AG09309 (cell line): Measurements from ENCODE around the gene TFIP11.
"Not testable (repeated sequence)": the region's sequence is repeated elsewhere in the genome, so short reads cannot be mapped to it uniquely, and the experiment has no call there.

Experiments used
- DNase-seq: peaks from one replicate; pipeline ENCODE4 v3.0.0-alpha.2; 2010; ENCODE audit warnings: low read depth
- H3K4me3 ChIP-seq: 2 replicates; pipeline ENCODE4 v1.5.1; 2011; ENCODE audit warnings: mild to moderate bottlenecking, low read depth, low read length, moderate library complexity; ENCODE audit not compliant: control insufficient read depth
- TF ChIP-seq, protein P1 (sequence below): IDR thresholded peaks from 2 replicates; pipeline ENCODE4 v1.5.1; 2011; ENCODE audit warnings: mild to moderate bottlenecking, low read depth, low read length, inconsistent platforms; ENCODE audit not compliant: insufficient read depth, control insufficient read depth; ENCODE audit errors: missing control alignments

The TFIP11 gene

DNA sequence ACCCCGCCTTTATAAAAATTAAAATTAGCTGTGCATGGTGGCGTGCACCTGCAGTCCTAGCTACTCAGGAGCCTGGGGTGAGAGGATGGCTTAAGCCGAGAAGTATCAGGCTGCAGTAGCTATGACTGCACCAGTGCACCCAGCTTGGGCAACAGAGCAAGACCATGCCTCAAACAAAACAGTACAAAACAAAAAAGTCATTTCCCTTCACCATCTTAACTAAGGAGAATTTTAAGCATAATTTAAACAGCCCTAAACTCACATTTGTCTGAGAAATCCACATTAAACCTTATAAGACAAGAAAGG, 23.3 kb upstream of the TFIP11 start:
- no peak for DNase-seq
- TF ChIP-seq, protein P1, sequence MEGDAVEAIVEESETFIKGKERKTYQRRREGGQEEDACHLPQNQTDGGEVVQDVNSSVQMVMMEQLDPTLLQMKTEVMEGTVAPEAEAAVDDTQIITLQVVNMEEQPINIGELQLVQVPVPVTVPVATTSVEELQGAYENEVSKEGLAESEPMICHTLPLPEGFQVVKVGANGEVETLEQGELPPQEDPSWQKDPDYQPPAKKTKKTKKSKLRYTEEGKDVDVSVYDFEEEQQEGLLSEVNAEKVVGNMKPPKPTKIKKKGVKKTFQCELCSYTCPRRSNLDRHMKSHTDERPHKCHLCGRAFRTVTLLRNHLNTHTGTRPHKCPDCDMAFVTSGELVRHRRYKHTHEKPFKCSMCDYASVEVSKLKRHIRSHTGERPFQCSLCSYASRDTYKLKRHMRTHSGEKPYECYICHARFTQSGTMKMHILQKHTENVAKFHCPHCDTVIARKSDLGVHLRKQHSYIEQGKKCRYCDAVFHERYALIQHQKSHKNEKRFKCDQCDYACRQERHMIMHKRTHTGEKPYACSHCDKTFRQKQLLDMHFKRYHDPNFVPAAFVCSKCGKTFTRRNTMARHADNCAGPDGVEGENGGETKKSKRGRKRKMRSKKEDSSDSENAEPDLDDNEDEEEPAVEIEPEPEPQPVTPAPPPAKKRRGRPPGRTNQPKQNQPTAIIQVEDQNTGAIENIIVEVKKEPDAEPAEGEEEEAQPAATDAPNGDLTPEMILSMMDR = no peak
- no peak overlapping the region for H3K4me3 ChIP-seq

DNA sequence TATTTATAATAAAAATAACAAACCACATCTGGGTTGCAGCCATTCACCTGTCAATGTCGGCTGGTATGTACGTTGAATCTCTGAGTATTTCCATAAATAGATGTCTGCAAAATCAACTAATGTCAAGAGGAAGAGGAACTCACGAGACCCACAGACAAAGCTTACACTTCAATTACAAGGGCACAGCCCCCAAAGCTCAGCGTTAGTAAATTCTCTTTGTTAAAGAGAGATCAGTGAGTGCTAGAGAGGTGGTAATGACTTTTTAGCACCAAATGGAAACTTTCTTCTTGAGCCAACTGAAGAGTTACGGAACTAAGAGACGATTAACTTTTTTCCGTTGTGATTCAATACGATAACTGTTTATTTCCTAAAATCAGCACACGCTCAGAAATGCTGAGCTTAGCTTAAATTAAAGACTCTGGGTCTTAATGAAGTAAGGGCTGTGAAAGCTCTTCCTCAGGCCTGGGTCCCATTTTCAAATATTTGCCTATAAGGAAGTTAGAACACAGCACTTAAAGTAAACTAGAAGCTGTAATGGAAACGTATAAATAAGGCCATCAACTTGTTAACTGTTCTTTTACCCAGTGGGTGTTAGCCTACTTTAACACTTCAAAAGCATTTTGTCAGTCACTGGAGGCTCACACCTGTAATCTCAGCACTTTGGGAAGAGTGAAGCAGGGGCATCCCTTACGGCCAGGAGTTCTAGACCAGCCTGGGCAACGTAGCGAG, 22.8 kb upstream of the TFIP11 start:
- no peak for DNase-seq
- TF ChIP-seq, protein P1 = no peak
- no peak overlapping the region for H3K4me3 ChIP-seq

DNA sequence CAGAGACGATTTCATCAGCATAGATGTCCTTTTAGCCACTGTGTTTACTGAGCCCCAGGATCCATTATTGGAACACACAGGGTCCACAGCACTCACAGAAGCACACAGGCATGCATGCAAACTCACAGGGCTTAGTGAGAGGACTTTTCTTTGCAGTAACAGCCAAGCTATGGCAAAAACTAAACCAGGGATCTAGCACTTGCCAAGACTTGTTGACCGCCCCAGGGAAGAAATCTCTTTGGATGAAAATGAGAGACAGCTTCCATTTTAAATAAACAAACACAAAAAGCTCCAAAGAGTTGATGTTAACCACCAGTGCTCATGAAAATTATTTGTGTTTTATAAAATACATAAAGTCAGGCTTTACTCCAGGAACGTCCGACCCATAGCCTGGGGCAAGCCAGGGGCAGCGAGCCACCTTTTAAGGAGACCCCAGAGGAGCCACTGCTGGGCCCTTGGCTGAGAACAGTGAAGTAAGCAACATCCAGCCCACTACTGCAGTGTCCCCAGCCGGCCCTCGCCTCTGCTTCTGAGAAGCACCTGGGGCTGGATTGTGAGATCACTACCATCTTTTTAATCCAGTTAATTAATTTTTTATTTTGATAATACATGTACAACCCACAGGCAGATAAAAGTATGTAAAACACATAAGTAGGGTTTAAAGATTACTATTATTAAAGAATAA, 22.0 kb upstream of the TFIP11 start:
- H3K4me3 ChIP-seq = no peak overlapping the region
- TF ChIP-seq, protein P1 = no peak
- DNase-seq = no peak

DNA sequence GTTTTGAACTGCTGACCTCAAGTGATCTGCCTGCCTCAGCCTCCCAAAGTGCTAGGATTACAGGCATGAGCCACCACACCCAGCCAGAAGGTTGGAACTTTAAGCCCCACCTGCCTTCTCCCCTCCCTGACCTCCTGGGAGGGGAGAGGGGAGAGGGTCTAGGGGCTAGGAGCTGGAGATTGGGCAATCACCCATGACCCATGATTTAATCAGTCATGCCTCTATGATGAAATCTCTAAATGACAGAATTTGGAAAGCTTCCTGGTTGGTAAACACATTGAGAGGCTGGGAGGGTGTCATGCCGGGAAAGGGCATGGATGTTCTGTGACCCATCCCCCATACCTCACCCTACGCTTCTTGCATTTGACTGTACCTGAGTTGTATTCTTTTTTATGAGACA, 17.1 kb upstream of the TFIP11 start:
- TF ChIP-seq, protein P1 = no peak
- H3K4me3 ChIP-seq = no peak overlapping the region
- DNase-seq = no peak

DNA sequence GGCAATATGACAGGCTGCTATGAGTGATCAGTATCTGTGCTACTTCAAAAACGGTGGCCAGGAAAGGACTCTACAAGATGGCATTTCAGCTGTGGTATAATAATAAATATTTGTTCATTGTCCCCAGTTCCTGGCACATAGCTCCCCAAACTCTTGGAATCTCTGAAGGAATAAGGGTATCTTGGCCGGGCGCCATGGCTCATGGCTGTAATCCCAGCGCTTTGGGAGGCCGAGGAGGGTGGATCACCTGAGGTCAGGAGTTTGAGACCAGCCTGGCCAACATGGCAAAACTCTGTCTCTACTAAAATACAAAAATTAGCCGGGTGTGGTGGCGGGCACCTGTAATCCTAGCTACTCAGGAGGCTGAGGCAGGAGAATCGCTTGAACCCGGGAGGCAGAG, 16.2 kb upstream of the TFIP11 start:
- not testable (repeated sequence) for DNase-seq, H3K4me3 ChIP-seq

DNA sequence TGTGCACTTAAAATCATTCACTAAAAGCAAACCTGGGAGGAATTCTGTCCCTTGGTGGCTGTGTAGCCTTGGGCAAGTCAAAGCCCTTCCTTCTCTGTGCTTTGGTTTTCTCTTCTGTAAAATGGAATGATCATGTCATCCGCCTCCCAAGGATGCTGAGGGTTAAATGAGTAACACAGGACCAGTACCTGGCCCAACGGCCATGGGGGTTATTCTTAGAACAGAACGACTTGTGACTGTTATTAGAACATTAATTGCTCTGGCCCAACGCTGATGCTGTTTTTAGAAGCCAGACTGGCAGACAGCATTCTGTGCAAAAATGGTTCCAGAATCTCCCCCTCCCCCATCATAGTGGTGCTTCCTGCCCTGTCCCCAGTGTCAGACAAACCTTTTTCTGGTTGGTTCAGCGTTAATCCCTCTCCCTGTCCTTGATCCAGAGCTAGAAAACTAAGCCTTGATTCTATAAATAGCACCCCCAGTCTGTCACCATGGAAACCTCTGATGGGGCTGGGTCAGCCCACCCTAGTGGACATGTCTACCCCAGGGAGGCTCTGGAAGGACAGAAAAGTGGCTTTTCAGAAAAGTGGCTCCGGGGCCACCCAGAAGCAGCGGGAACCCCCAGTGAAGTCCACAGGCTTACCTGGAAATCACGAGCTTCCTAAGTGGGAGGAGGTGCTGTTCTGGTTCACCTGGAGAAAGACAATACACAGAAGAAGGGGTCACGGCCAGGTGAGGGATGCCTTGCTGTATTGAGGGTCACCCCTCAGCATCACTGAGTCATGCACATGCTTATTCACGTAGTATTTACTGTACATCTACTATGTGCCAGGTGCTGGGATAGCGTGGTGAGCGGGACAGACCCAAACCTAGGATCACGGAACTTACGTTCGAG, 15.5 kb upstream of the TFIP11 start:
- H3K4me3 ChIP-seq = no peak overlapping the region
- DNase-seq = no peak
- TF ChIP-seq, protein P1 = no peak

DNA sequence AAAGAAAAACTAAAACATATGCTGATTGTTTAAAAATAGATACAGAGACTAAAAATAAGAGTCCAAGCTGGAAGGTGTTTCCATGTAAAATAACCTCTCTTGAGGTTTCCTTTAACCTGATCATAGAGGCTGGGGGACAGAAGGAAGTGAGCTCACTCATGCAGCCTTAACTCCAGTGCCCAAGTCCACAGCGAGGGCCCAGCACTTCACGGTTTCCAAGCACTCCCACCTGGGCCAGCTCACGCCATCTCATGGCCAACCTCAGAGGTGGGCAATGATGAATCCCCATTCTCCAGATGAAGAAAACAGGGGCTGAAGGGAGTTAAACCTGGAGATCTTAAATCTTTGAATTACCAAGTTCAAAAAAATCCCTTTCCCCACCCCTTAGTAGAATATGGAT, 14.9 kb upstream of the TFIP11 start:
- no peak for DNase-seq
- H3K4me3 ChIP-seq = no peak overlapping the region
- TF ChIP-seq, protein P1 = no peak
